WTC11 (cell line): ENCODE results near the gene FYCO1.

ENCODE experiments used
- E2F5 ChIP-seq: sonication (generic); formaldehyde crosslinking; IDR thresholded peaks from 2 replicates; pipeline ENCODE4 v1.8.1; 2022; ENCODE audit warnings: mild to moderate bottlenecking, moderate library complexity, missing genetic modification reagents
- EMX1 ChIP-seq: fragments of 250-450 bp; sonication (Bioruptor Pico); IDR thresholded peaks from 2 replicates; pipeline ENCODE4 v1.8.0; 2021; ENCODE audit warnings: mild to moderate bottlenecking
- FOXJ3 ChIP-seq: sonication (generic); formaldehyde crosslinking; IDR thresholded peaks from 2 replicates; pipeline ENCODE4 v1.9.0; 2021; ENCODE audit warnings: missing genetic modification reagents, mild to moderate bottlenecking, borderline replicate concordance
- HMGXB4 ChIP-seq: sonication (generic); formaldehyde crosslinking; IDR thresholded peaks from 2 replicates; pipeline ENCODE4 v1.8.1; 2023; ENCODE audit warnings: mild to moderate bottlenecking, moderate library complexity, missing genetic modification reagents
- JUN ChIP-seq: sonication (generic); formaldehyde crosslinking; IDR thresholded peaks from 2 replicates; pipeline ENCODE4 v1.8.0; 2023; ENCODE audit warnings: mild to moderate bottlenecking, missing genetic modification reagents
- MAX ChIP-seq: sonication (generic); formaldehyde crosslinking; IDR thresholded peaks from 2 replicates; pipeline ENCODE4 v1.8.0; 2022; ENCODE audit warnings: mild to moderate bottlenecking, missing genetic modification reagents
- NFYB ChIP-seq: sonication (generic); formaldehyde crosslinking; conservative IDR thresholded peaks from 2 replicates; pipeline ENCODE4 v1.8.0; 2022; ENCODE audit warnings: low read depth, missing genetic modification reagents
- ZNF232 ChIP-seq: sonication (generic); formaldehyde crosslinking; IDR thresholded peaks from 2 replicates; pipeline ENCODE4 v1.8.0; 2022; ENCODE audit warnings: mild to moderate bottlenecking, missing genetic modification reagents
- ZNF263 ChIP-seq: sonication (generic); formaldehyde crosslinking; IDR thresholded peaks from 2 replicates; pipeline ENCODE4 v1.8.1; 2022; ENCODE audit warnings: low read depth, mild to moderate bottlenecking, moderate library complexity, missing genetic modification reagents
- TF ChIP-seq, protein P1 (sequence below): fragments of 200-600 bp; IDR thresholded peaks from 2 replicates; pipeline ENCODE4 v1.8.0; 2022; ENCODE audit warnings: antibody characterized with exemption

DNA sequence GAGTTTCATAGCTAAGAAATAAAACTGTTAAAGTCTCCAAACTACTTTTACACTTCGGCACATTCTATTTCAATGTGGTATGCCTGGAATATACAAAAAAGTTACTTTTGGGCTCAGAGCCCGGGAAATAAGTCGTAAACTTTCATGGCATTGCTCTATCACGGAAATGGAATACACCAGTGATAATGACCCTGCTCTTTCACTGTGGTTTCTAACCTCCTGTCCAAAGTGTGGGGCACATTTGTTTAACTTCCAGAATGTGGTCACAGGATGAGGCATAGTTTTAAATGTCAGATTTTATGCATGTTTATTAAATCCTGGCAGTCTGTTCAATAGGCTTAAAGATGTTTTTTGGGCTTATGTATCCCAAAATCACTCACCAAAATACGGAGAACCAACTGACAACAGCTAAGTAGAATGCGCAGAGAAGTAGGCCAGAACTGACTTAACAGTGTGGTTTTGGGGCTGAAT is 47.3 kb downstream of the FYCO1 start:
- TF ChIP-seq E2F5: no peak
- no peak for TF ChIP-seq HMGXB4
- TF ChIP-seq MAX (CRISPR knock-in tag): no peak
- TF ChIP-seq, protein P1, sequence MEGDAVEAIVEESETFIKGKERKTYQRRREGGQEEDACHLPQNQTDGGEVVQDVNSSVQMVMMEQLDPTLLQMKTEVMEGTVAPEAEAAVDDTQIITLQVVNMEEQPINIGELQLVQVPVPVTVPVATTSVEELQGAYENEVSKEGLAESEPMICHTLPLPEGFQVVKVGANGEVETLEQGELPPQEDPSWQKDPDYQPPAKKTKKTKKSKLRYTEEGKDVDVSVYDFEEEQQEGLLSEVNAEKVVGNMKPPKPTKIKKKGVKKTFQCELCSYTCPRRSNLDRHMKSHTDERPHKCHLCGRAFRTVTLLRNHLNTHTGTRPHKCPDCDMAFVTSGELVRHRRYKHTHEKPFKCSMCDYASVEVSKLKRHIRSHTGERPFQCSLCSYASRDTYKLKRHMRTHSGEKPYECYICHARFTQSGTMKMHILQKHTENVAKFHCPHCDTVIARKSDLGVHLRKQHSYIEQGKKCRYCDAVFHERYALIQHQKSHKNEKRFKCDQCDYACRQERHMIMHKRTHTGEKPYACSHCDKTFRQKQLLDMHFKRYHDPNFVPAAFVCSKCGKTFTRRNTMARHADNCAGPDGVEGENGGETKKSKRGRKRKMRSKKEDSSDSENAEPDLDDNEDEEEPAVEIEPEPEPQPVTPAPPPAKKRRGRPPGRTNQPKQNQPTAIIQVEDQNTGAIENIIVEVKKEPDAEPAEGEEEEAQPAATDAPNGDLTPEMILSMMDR: no peak
- no peak for TF ChIP-seq JUN
- no peak for TF ChIP-seq ZNF232 (CRISPR knock-in tag)
- no peak for TF ChIP-seq NFYB (CRISPR knock-in tag)
- TF ChIP-seq ZNF263: no peak
- TF ChIP-seq FOXJ3 (CRISPR knock-in tag): no peak
- no peak for TF ChIP-seq EMX1 (CRISPR knock-in tag)
